Measurements from ENCODE around the gene TPI1.
A peak's percentile ranks its signal among the peaks of the same experiment; 100 is the strongest.
"Not testable (repeated sequence)": the region's sequence is repeated elsewhere in the genome, so short reads cannot be mapped to it uniquely, and the experiment has no call there.

Gene TPI1

GRCh38 chr12:6894321-6894720 lies 27.0 kb downstream of the TPI1 start:
- DNase-seq: no peak

DNA sequence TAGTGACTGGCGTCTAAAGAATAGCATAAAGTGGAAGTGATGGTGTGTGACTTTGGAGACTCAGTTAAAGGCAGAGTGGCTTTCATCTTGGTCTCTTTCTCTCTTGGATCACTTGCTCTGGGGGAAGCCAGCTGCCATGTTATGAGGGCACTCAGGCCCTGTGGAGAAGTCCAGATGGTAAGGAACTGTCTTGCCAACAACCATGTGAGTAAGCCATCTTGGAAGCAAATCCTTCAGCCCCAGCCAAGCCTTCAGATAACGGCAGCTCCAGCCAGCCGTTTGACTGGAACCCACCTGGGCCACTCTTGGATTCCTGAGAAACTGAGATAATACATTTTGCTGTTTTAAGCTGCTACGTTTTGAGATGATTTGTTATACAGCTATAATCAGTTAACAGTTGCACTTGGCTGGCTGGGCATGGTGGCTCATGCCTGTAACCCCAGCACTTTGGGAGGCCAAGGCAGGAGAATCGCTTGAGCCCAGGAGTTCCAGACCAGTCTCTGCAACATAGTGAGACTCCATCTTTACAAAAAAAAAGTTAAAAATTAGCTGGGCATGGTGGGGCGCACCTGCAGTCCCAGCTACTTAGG lies 29.6 kb downstream of the TPI1 start:
- no peak for DNase-seq

- no peak for DNase-seq
Measured at GRCh38 chr12:6899427-6899826, 32.1 kb downstream of the TPI1 start.

DNA sequence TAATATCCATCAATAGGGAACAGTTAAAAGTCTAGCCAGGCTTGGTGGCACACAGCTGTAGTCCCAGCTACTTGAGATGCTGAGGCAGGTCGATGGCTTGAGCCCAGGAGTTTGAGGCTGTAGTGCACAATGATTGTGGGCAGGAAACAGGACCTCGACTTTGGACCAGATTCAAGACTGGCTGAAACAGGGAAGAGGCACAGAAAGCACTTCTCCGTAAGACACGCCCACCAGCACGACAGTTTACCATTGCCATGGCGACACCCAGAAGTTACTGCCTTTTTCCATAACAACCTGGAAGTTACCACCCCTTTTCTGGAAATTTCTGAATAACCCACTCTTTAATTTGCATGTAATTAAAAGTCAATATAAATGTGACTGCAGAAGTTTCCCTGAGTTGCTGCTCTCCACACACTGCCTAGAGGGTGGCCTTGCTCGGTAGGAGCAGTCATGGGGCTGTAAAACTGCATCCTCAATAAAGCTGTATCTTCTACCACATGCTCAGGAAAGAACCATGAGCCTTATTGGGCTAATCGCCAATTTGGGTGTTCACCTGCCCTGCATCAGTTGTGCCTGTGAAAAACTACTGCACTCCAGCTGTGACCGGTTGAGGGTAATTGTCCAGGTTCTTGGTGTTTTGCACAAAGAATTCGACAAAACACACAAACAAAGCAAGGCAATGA lies 32.6 kb downstream of the TPI1 start:
- no peak for DNase-seq

DNA sequence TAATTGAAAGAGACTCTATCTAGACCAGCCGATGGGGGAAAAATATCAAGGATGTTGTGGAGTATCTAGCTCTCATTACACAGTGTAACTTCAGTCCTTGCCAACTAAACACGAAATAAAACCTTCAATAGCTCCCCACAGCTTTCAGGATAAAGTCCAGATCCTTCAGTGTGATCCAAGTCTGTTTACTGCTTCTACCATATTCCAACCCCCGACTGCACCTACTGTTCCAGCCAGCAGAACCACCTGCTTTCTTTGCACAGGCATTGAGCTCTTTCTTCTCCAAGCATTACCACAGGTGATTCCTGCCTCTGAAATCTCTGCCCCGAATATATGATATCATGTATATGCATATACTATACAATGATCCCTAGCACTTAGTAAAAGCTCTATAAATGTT lies 35.1 kb downstream of the TPI1 start:
- DNase-seq: no peak

DNA sequence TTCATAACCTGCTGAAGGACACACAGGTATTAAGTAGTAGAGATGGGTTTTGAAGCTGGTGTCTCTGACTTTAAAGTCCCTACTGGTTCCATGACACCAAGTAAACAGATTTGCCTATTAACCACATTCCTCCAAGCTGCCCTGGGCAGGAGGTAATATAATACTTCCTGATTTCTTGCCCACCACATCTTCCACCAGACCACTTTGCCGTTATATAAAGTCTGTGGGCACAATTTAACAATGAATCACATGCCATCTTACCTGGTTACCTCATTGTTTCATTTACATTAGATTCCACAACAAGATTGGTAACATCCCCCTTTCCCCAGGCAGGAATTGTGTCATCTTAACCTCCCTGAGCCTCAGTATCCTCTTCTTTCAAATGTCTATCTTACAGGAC lies 36.4 kb downstream of the TPI1 start:
- DNase-seq: no peak

- peak; percentile 88 for DNase-seq
Measured at GRCh38 chr12:6904280-6905276, 37.2 kb downstream of the TPI1 start, which contains the start of gene LRRC23. Gene LRRC23, plus strand, starts transcription at chr12:6904822. Its CDS starts 812 bp downstream, at chr12:6905634.

- no peak for DNase-seq
Measured at GRCh38 chr12:6905414-6906040, 38.2 kb downstream of the TPI1 start.

- DNase-seq: not testable (repeated sequence)
Measured at GRCh38 chr12:6908141-6908540, 40.8 kb downstream of the TPI1 start.

- no peak for DNase-seq
Measured at GRCh38 chr12:6909421-6910145, 42.3 kb downstream of the TPI1 start.

GRCh38 chr12:6912164-6912935 lies 45.0 kb downstream of the TPI1 start:
- DNase-seq: no peak

- DNase-seq: no peak
Measured at GRCh38 chr12:6914246-6914946, 47.1 kb downstream of the TPI1 start, which contains the start of gene ENO2. Gene ENO2, plus strand, starts transcription at chr12:6914580. Its CDS starts 1,253 bp downstream, at chr12:6915833.

DNA sequence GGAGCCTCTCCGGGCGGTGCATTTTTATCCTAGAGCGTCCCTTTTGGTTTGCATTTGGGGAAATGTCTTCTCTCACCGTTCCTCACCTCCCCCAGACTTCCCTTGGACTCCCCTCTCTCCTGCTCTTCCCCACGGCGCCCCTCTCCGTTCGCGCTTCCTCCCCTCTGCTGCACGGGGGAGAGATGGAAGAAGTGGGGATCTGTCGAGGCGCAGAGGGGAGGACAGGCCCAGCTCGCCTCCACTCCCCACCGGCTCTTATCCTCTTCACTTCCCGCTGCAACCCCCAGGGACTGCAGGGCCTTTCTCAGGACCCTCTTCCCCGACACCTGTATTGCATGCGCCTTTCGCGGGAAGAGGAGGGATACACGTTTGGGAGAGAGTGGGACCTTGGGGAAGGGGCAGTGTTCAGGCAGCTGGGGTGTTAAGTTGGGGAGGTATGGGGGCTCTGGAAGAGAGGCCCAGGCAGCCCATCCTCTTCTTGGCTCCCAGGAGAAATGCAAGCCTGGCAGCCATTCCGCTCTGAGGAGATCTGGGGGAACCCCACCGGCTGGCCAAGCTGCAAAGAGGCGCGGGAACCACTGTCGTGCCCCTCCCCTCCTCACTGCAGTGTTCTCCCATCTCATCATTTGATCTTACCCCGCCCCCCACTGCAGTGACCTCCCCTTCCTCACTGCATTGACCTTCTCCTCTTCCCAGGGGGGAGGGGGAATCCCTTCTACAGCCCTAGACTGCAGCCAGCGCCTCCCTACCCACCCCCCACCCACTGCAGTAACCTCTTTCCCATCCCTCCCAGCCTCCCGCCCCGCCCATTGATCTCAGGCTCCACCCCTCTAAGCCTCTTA lies 47.8 kb downstream of the TPI1 start:
- DNase-seq: no peak

DNA sequence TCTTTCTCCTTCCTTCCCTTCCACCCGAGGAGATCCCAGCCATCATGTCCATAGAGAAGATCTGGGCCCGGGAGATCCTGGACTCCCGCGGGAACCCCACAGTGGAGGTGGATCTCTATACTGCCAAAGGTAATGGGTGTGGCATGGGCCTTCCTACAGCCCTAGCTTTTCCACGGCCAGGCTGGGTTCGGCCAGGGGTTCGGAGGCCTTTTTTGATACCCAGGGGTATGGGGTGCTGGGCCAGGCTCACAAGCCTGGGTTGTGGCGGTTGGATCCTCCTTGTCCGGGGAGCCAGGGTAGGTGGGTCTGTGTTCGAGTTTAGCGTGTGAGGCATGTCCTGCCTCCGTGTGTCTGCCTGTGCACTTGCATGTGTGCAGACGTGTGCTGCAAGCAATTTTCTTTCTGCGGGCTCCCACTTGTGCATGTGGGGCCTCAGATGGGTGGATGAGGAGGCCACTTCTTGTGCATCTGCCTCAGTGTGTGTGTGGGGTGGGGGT lies 48.5 kb downstream of the TPI1 start:
- DNase-seq: no peak

- DNase-seq: no peak
Measured at GRCh38 chr12:6916426-6917200, 49.3 kb downstream of the TPI1 start.

DNA sequence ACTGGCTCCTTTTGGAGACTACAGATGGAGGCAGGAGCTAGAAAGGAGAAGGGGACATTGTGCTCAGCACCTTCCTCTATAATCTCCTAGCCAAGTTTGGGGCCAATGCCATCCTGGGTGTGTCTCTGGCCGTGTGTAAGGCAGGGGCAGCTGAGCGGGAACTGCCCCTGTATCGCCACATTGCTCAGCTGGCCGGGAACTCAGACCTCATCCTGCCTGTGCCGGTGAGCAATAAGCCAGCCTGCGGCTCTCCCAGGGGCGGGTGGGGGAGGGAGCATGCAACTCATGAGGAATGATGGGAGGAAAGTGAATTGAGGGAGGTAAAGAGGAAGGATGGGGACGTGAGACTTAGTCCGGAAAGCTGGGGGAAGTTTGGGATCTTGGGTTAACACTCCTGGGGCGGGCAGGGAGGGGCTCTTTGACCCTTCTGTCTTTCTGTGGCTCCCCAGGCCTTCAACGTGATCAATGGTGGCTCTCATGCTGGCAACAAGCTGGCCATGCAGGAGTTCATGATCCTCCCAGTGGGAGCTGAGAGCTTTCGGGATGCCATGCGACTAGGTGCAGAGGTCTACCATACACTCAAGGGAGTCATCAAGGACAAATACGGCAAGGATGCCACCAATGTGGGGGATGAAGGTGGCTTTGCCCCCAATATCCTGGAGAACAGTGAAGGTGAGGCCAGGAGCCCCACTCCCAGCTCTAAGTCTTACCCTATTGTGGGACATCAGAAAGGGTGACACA lies 50.3 kb downstream of the TPI1 start:
- no peak for DNase-seq

- DNase-seq: no peak
Measured at GRCh38 chr12:6919588-6919987, 52.3 kb downstream of the TPI1 start.

Measured in GOT3 (cell line).